ENCODE results near the gene TNNI3K.

The TNNI3K gene

GRCh38 chr1:74235153-74235552 lies at the start of gene TNNI3K:
TSS of gene TNNI3K (plus strand) at chr1:74235387. CDS start at chr1:74235452, 65 bp downstream.
- no peak for TF ChIP-seq CTCF (IDR thresholded peaks at IDR 0.05; ENCODE audit: low read depth, low read length)
- DNase-seq (ENCODE audit: extremely low read depth, low read depth) = no peak

- no peak for TF ChIP-seq CTCF (IDR thresholded peaks at IDR 0.05; ENCODE audit: low read depth, low read length)
- no peak for DNase-seq (ENCODE audit: extremely low read depth, low read depth)
Measured at GRCh38 chr1:74193908-74194307, 41.3 kb upstream of the TNNI3K start.

GRCh38 chr1:74195339-74195738 lies 39.8 kb upstream of the TNNI3K start:
- no peak for DNase-seq (ENCODE audit: extremely low read depth, low read depth)
- TF ChIP-seq CTCF (IDR thresholded peaks at IDR 0.05; ENCODE audit: low read depth, low read length) = no peak

GRCh38 chr1:74197255-74197654 lies 37.9 kb upstream of the TNNI3K start:
- TF ChIP-seq CTCF (IDR thresholded peaks at IDR 0.05; ENCODE audit: low read depth, low read length) = no peak
- no peak for DNase-seq (ENCODE audit: extremely low read depth, low read depth)

- TF ChIP-seq CTCF (IDR thresholded peaks at IDR 0.05; ENCODE audit: low read depth, low read length) = no peak
- peak; percentile 92 for DNase-seq (ENCODE audit: extremely low read depth, low read depth)
Measured at GRCh38 chr1:74197657-74198552, 37.3 kb upstream of the TNNI3K start, which contains the start of the genes FPGT and LRRIQ3. TSS of gene FPGT (plus strand) at chr1:74198242. CDS start at chr1:74198279, 37 bp downstream. TSS of gene LRRIQ3 (minus strand) at chr1:74198176. CDS start at chr1:74183684, 14,492 bp downstream.

GRCh38 chr1:74199504-74199903 lies 35.7 kb upstream of the TNNI3K start:
- DNase-seq (ENCODE audit: extremely low read depth, low read depth) = no peak
- no peak for TF ChIP-seq CTCF (IDR thresholded peaks at IDR 0.05; ENCODE audit: low read depth, low read length)

GRCh38 chr1:74205266-74205665 lies 29.9 kb upstream of the TNNI3K start:
- no peak for TF ChIP-seq CTCF (IDR thresholded peaks at IDR 0.05; ENCODE audit: low read depth, low read length)
- DNase-seq (ENCODE audit: extremely low read depth, low read depth) = no peak

Data from AG09319 (cell line).